Thyroid gland (tissue), 4 donors: ENCODE data around the gene MAST4.

Experiments used
- CTCF ChIP-seq, 6 experiments: fragments of 200-600 bp in 3 of 6; fragments of 450-650 bp in 3 of 6; sonication (generic) in 3 of 6; IDR thresholded peaks; one replicate each; pipeline ENCODE4 v1.5.1; 2016 to 2019; ENCODE audit warnings: antibody characterized with exemption in 6 of 6, mild to moderate bottlenecking in 2 of 6, inconsistent platforms in 1 of 6, moderate library complexity in 1 of 6
- POLR2A ChIP-seq, 2 donors: fragments of 450-650 bp; IDR thresholded peaks; one replicate each; pipeline ENCODE4 v1.6.1; 2017; ENCODE audit warnings: antibody characterized with exemption in 2 of 2, mild to moderate bottlenecking in 2 of 2, moderate library complexity in 1 of 2

DNA sequence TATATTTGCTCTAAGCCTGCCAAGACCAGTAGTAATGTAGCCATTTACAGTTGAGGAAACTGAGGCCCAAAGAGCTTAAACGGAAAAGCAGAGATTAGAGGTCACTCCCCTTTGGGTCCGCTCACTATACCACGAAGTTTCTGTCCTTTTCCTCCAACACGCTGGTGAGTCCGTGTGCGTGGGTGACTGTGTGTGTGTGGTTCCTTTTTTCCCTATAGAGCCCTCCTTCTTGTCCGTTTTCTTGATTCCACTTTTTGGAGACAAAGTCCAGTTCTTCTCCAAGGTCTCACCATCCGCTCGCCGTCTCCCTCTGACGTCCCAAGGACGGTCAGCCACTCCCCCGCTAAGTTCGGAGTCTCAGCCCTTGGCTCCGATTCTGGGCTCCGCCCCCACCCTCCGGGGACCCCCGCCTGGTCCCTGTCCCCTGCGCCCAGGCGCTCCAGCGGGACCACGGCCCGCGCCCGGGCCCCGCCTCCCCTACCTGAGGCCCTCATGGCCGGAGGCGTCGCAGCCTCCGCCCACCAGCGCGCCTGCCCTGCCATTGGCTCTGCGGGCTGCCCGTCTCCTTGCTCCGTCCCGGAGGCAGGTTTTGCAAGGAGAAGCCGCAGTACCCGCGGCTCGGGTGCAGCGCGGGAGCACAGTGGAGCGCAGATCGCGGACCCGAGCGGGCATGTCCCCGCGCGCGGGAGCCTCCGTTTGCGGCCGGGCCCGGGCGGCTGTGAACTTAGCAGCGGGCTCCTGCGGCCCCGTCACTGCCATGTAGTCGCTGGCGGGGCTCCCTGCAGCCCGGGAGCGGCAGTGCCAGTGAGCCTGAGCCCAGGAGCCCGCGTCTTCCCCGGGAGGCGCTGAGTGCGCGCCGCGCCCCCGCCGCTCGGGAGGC is at the start of gene MAST4:
- TF ChIP-seq CTCF (IDR thresholded peaks at IDR 0.05) (no peak), POLR2A (IDR thresholded peaks at IDR 0.05) (peak in 1 of 2 donors; percentile 89)
